Neuronal stem cell (in vitro differentiated cells): ENCODE measurements around the gene FHL2.
A peak's percentile ranks its signal among the peaks of the same experiment; 100 is the strongest.

Source experiments
- DNase-seq: peaks from one replicate; pipeline ENCODE4 v3.0.0-alpha.2; 2013; ENCODE audit warnings: low spot score
- H2AFZ ChIP-seq: one replicate; pipeline ENCODE4 v1.6.1; 2013; ENCODE audit warnings: mild to moderate bottlenecking, low read length, inconsistent platforms
- H2AK5ac ChIP-seq: 2 replicates; pipeline ENCODE4 v1.6.1; 2013; ENCODE audit warnings: low read depth, mild to moderate bottlenecking, inconsistent platforms, low read length, moderate library complexity, mixed read lengths
- H2BK120ac ChIP-seq: 2 replicates; pipeline ENCODE4 v1.6.1; 2013; ENCODE audit warnings: low read depth, mild to moderate bottlenecking, inconsistent platforms, low read length, moderate library complexity, mixed read lengths
- H2BK12ac ChIP-seq: one replicate; pipeline ENCODE4 v1.6.1; 2013; ENCODE audit warnings: low read length, inconsistent platforms
- H2BK15ac ChIP-seq: 2 replicates; pipeline ENCODE4 v1.6.1; 2013; ENCODE audit warnings: mild to moderate bottlenecking, low read length, inconsistent platforms, mixed read lengths
- H2BK5ac ChIP-seq: one replicate; pipeline ENCODE4 v1.6.1; 2013; ENCODE audit warnings: inconsistent platforms, mild to moderate bottlenecking, low read length, moderate library complexity
- H3K14ac ChIP-seq: one replicate; pipeline ENCODE4 v1.6.1; 2013; ENCODE audit warnings: low read length, inconsistent platforms
- H3K18ac ChIP-seq: 2 replicates; pipeline ENCODE4 v1.6.1; 2013; ENCODE audit warnings: low read length, inconsistent platforms
- H3K23ac ChIP-seq: 2 replicates; pipeline ENCODE4 v1.6.1; 2013; ENCODE audit warnings: low read depth, mild to moderate bottlenecking, mixed read lengths, low read length, inconsistent platforms; ENCODE audit not compliant: poor library complexity
- H3K27ac ChIP-seq: replicated peaks from 3 replicates; pipeline ENCODE4 v1.5.1; 2013; ENCODE audit warnings: low read length, inconsistent platforms
- H3K27me3 ChIP-seq, 3 experiments: 2 replicates each; pipeline ENCODE4 v1.6.1; 2013; ENCODE audit warnings: low read length in 3 of 3, mild to moderate bottlenecking in 2 of 3, inconsistent platforms in 1 of 3, low read depth in 1 of 3, mixed read lengths in 1 of 3, moderate library complexity in 1 of 3; ENCODE audit not compliant: control insufficient read depth in 3 of 3, insufficient read depth in 3 of 3
- H3K36me3 ChIP-seq, 2 donors: replicated peaks in 1 of 2; 2 replicates each; pipeline ENCODE4 v1.6.1; 2013; ENCODE audit warnings: low read length in 2 of 2; ENCODE audit not compliant: control insufficient read depth in 2 of 2, insufficient read depth in 2 of 2
- H3K4ac ChIP-seq: 2 replicates; pipeline ENCODE4 v1.6.1; 2013; ENCODE audit warnings: inconsistent platforms, mild to moderate bottlenecking, low read length, moderate library complexity
- H3K4me1 ChIP-seq, 2 donors: 1 replicate in 1 of 2; 2 replicates in 1 of 2; pipeline ENCODE4 v1.6.1; 2013; ENCODE audit warnings: low read length in 2 of 2, low read depth in 1 of 2; ENCODE audit not compliant: control insufficient read depth in 2 of 2, insufficient read depth in 1 of 2
- H3K4me2 ChIP-seq: one replicate; pipeline ENCODE4 v1.6.1; 2013; ENCODE audit warnings: mild to moderate bottlenecking, low read length, inconsistent platforms; ENCODE audit not compliant: insufficient read depth, poor library complexity, severe bottlenecking
- H3K4me3 ChIP-seq, 2 donors: 2 replicates each; pipeline ENCODE4 v1.5.1; 2013; ENCODE audit warnings: low read length in 2 of 2, mild to moderate bottlenecking in 2 of 2, inconsistent platforms in 1 of 2, moderate library complexity in 1 of 2
- H3K79me1 ChIP-seq: one replicate; pipeline ENCODE4 v1.6.1; 2013; ENCODE audit warnings: low read depth, mild to moderate bottlenecking, inconsistent platforms, low read length, moderate library complexity
- H3K9ac ChIP-seq: one replicate; pipeline ENCODE4 v1.6.1; 2013; ENCODE audit warnings: mild to moderate bottlenecking, low read depth, low read length, inconsistent platforms; ENCODE audit not compliant: poor library complexity
- H3K9me3 ChIP-seq, 2 donors: replicated peaks in 1 of 2; 2 replicates each; pipeline versions ENCODE3 to v1.6.1; 2013; ENCODE audit warnings: low read length in 2 of 2, mild to moderate bottlenecking in 2 of 2, inconsistent platforms in 1 of 2, low read depth in 1 of 2, mixed read lengths in 1 of 2, moderate library complexity in 1 of 2; ENCODE audit not compliant: control insufficient read depth in 2 of 2, insufficient read depth in 1 of 2
- H4K8ac ChIP-seq: one replicate; pipeline ENCODE4 v1.6.1; 2013; ENCODE audit warnings: low read depth, mild to moderate bottlenecking, inconsistent platforms, low read length, moderate library complexity
- H4K91ac ChIP-seq: one replicate; pipeline ENCODE4 v1.6.1; 2013; ENCODE audit warnings: low read length, low read depth, mild to moderate bottlenecking, inconsistent platforms; ENCODE audit not compliant: poor library complexity
- WGBS, 2 donors: extraction: QIAGEN DNeasy Blood & Tissue Kit; methylation state at CpG; one replicate each; pipeline ENCODE4 v1.1.7; 2013; ENCODE audit warnings: missing lambda C conversion rate in 2 of 2, mixed read lengths in 1 of 2; ENCODE audit not compliant: insufficient read length in 2 of 2, insufficient replicate concordance in 1 of 2; ENCODE audit errors: extremely low coverage in 2 of 2; 5-methylcytosine and 5-hydroxymethylcytosine counted together

FHL2 gene

DNA sequence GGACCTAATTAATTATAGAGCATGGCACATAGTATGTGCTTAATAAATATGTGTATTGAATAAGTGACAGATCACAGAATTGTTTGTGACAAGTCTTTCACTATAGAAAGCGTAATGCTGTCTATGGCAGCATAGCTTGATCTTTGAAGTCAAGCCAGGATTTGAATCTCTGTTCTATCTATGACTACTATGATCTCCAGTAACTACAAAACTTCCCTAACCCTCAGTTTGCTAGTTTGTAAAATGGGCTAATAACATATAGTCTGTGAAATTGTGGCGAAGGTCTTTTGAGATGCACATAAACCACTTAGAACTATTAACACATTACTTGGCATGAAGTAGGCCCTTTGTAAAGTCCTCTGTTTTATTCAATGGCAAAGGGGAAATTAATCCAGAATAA, 4.0 kb upstream of the FHL2 start:
- peaks cover 6 to 7% of the 10 kb centered on the region in 2 donors for H3K9me3 ChIP-seq
- no peaks in the 10 kb centered on the region for H3K79me1 ChIP-seq
- H2AK5ac ChIP-seq = no peak overlapping the region
- peaks cover 2% of the 10 kb centered on the region in 2 donors for H3K4me1 ChIP-seq
- no peak overlapping the region for H2BK15ac ChIP-seq
- H3K23ac ChIP-seq = no peak overlapping the region
- H3K36me3 ChIP-seq = no peaks in the 10 kb centered on the region
- H3K27ac ChIP-seq = no peak overlapping the region
- no peak overlapping the region for H2AFZ ChIP-seq
- peaks cover 0 to 8% (median 4%) of the 10 kb centered on the region in 3 experiments for H3K27me3 ChIP-seq
- H2BK5ac ChIP-seq = no peak overlapping the region
- no peak for DNase-seq
- no peak overlapping the region for H2BK120ac ChIP-seq
- no CpG with 5 or more reads among the region's 2 CpGs for whole genome bisulfite sequencing, 2 donors
- H3K18ac ChIP-seq = no peak overlapping the region
- H2BK12ac ChIP-seq = no peak overlapping the region
- H3K4me2 ChIP-seq = no peak overlapping the region
- H4K8ac ChIP-seq = no peak overlapping the region
- H3K14ac ChIP-seq = no peak overlapping the region
- H3K4ac ChIP-seq = no peak overlapping the region
- H3K4me3 ChIP-seq = no peak overlapping the region
- H4K91ac ChIP-seq = no peak overlapping the region
- H3K9ac ChIP-seq = no peak overlapping the region

DNA sequence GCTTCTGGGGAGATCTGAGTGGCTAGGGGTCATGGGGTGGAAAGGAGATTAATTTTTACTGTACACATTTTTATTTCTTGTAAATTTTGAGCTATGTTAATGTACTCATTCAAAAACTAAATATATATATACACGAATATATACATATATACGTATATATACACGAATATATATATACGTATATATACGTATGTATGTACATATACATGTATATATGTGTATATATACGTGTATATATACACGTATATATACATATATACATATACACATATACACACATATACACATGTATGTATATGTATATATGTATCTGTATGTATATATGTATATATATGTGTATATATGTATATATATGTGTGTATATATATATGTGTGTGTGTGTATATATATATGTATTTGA, 3.0 kb upstream of the FHL2 start:
- Histone ChIP-seq H4K91ac (no peak overlapping the region), H3K27me3 (peaks cover 0 to 8% (median 0%) of the 10 kb centered on the region in 3 experiments), H2BK120ac (no peak overlapping the region), H3K14ac (no peak overlapping the region), H3K27ac (no peak overlapping the region), H3K79me1 (no peaks in the 10 kb centered on the region), H2AFZ (no peak overlapping the region), H3K4me2 (no peak overlapping the region), H2BK12ac (no peak overlapping the region), H3K4me1 (peaks cover 2 to 6% of the 10 kb centered on the region in 2 donors), H3K36me3 (no peaks in the 10 kb centered on the region), H3K4ac (no peak overlapping the region), H2AK5ac (no peak overlapping the region), H3K18ac (no peak overlapping the region), H3K9ac (no peak overlapping the region), H3K23ac (no peak overlapping the region), H3K4me3 (no peak overlapping the region), H3K9me3 (peaks cover 6 to 7% of the 10 kb centered on the region in 2 donors), H4K8ac (no peak overlapping the region), H2BK5ac (no peak overlapping the region), H2BK15ac (no peak overlapping the region)
- 100% methylated on average over 3 of the region's 7 CpGs; no CpG with 5 or more reads in 1 of the 2 donors for WGBS, 2 donors
- no peak for DNase-seq

DNA sequence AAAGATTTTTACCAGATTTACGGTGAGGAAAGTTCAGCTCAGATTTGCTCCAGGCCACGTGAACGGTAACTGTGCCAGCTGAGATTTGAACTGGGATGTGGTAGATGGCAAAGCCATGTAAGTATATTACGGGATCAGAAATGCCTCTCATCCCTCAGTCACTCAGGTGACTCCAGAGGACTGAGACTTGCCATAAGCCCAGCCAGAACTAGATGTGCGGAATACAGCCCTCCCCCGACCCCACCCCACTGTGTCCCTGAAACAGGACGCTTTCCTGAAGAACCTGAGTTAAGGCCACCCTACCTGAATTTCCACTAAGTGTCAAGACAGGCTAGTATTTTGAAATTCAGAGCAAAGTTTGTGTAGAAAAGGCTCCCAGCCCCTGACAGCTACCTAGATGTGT, 1.3 kb upstream of the FHL2 start:
- no CpG with 5 or more reads among the region's 7 CpGs for WGBS, 2 donors
- no peak overlapping the region for H3K23ac ChIP-seq
- peaks cover 6 to 7% of the 10 kb centered on the region in 2 donors for H3K9me3 ChIP-seq
- no peak overlapping the region for H3K4me2 ChIP-seq
- no peak overlapping the region for H4K8ac ChIP-seq
- H3K9ac ChIP-seq = no peak overlapping the region
- no peak for DNase-seq
- H3K36me3 ChIP-seq = peaks cover 0 to 4% of the 10 kb centered on the region in 2 donors
- no peak overlapping the region for H3K18ac ChIP-seq
- H2AFZ ChIP-seq = no peak overlapping the region
- H3K27ac ChIP-seq = no peak overlapping the region
- no peak overlapping the region for H2BK120ac ChIP-seq
- H3K14ac ChIP-seq = no peak overlapping the region
- H3K4me1 ChIP-seq = peaks cover 2 to 6% of the 10 kb centered on the region in 2 donors
- no peak overlapping the region for H4K91ac ChIP-seq
- H2BK5ac ChIP-seq = no peak overlapping the region
- H3K79me1 ChIP-seq = no peaks in the 10 kb centered on the region
- H3K27me3 ChIP-seq = peaks cover 0 to 8% (median 0%) of the 10 kb centered on the region in 3 experiments
- no peak overlapping the region for H2BK12ac ChIP-seq
- H2AK5ac ChIP-seq = no peak overlapping the region
- no peak overlapping the region for H2BK15ac ChIP-seq
- H3K4me3 ChIP-seq = no peak overlapping the region
- no peak overlapping the region for H3K4ac ChIP-seq

DNA sequence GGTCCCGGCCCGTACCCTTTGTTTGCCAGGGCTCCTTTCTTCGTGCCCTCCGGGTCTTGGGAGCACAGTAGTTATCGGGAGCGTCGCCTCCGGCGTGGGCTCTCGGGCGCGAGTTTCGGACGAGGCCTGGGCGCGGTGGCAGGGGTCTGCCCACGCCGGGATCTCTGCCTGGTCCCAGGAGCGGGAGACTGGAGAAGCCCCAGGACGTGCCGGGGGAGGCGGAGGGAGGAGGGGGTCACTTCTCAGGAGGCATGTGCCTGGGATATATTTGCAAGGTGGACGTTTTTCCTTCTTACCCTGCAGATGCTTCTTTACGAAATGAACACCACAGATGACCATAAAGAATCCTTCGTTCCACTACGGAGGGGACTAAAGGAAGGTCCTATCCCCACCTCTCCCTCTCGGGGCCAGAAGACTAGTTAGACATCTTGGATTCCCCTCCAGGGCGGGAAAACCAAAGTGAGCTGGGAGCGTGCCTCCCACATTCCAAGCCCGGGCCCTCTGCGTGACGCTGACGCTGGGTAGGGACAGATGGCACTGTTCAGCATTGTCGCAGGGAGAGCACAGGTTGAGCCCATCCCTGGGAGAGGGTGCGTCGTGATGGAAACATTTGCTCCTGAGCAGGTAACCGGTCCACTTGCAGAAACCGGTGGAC, 483 bp upstream of the FHL2 start:
- Histone ChIP-seq H3K4me1 (peaks cover 2 to 6% of the 10 kb centered on the region in 2 donors), H2AK5ac (no peak overlapping the region), H2AFZ (peak overlapping the region; percentile 99), H2BK5ac (no peak overlapping the region), H4K8ac (no peak overlapping the region), H3K4me3 (peak overlapping the region; percentile 50 to 86), H3K36me3 (peaks cover 0 to 7% of the 10 kb centered on the region in 2 donors), H3K23ac (no peak overlapping the region), H3K9ac (peak overlapping the region; percentile 51), H3K18ac (peak overlapping the region; percentile 95), H3K9me3 (peaks cover 6 to 7% of the 10 kb centered on the region in 2 donors), H3K27ac (no peak overlapping the region), H3K14ac (no peak overlapping the region), H3K4me2 (peak overlapping the region; percentile 67), H2BK120ac (peak overlapping the region; percentile 96), H2BK15ac (no peak overlapping the region), H4K91ac (no peak overlapping the region), H2BK12ac (no peak overlapping the region), H3K4ac (no peak overlapping the region), H3K79me1 (no peaks in the 10 kb centered on the region), H3K27me3 (peaks cover 0 to 8% (median 0%) of the 10 kb centered on the region in 3 experiments)
- WGBS, 2 donors = no CpG with 5 or more reads among the region's 38 CpGs
- no peak for DNase-seq
